ENCODE measurements around the gene GALNT9. TPM values are rescaled to one million over a fixed set of nuclear protein-coding genes. Genes with fewer than 3 reads are reported as not detected.

GALNT9 gene
- total RNA-seq, 2 donors from 2014 or later: 0.34 TPM; not detected in 1

DNA sequence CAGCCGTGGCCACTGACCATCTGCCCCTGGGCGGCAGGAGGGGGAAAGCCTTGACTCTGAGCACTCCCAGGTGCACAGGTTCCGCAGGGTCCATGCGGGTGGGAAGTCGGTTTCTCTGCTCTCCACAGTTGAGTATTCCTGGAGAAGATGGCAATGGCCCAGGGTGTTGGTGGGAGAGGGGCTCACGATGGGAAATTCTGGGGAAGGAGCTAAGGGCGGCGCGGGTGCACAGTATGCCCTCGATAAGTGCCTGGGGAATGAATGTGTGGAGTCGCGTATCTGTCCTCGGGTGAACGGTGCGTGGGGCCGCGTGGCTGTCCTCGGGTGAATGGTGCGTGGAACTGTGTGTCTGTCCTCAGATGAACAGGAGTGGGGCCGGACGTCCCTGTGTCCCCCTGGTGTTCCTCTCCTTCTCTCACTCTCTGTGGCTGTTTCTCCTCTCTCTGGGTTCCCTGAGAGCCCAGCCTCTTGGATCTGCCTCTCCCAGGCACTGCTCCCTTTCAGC is 147.1 kb downstream of the GALNT9 start:
- no peak overlapping the region for H3K27ac Mint-ChIP-seq

DNA sequence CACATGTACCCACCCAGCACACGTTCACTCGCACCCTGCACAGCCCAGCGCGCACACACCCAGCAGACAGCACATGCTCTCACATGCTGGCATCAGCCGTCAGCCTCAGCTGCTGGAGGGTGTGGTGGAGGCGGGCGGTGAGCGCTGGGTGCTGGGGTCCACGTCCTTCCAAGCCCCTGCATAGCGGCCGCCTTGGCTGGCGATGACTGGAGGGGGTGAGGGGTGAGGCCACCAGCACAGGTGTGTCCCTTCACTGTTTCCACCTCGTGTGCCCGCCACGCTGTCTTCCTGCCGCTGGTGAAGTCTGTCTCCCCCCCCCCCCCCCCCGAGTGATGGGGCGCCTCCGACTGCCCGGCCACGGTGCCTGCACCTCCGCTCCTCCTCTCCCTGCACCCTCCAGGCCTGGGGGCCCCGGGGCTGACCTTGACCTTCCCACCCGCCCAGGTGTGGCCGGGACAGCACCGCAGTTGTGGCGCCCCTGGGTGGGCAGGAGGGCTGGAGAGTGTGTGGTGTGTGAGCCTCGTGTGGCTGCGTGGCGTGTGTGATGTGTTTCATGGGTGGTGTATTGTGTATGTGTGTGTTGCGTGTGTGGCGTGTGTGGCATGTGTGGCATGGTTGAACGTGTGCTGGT is 147.7 kb downstream of the GALNT9 start:
- no peak for ATAC-seq (replicated peaks)
- peaks cover 21% of the 10 kb centered on the region for H3K4me1 Mint-ChIP-seq

More for the DNA sequence above, 147.1 kb downstream of the GALNT9 start:
- H3K27me3 Mint-ChIP-seq: no peaks in the 10 kb centered on the region
- no peak for ATAC-seq (replicated peaks)
- no peaks in the 10 kb centered on the region for H3K9me3 Mint-ChIP-seq
- H3K36me3 Mint-ChIP-seq (ENCODE audit: low read depth): no peaks in the 10 kb centered on the region
- no peak overlapping the region for H3K4me3 Mint-ChIP-seq
- peaks cover 21% of the 10 kb centered on the region for H3K4me1 Mint-ChIP-seq

DNA sequence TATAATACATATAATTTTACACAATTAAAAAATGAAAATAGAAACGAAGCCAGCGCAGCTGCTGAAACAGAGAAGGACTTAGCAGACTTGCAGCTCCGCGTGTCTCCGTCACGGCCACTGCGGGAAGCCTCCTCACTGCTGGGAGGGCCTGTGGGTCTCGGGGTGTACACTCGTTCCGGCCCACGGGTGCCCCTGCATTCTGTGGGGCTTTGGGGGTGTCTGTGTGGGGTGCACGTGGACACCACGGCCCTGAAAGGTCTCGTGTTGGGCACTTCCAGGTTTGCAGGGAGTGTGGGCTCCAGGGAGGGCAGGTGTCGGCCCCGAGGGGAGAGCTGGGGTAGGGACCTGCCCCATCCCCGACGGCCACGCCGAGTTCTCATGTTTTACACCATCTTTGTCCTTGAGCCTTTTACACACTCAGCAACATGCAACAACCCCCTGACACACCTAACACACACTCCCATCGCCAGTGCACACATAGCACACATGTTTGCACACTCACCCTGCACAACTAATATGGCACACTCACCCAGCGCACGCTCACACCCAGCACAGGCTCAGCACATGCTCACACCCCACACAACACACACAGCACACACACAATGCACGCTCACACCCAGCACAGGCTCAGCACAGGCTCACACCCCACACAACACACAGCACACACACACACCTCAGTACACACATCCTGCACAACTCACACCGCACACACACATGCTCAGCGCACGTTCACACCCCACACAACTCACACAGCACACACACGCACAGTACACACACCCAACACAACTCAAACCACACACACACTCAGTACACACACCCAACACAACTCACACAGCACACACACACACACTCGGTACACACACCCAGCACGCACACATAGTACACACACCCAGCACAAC is 148.5 kb downstream of the GALNT9 start:
- Mint-ChIP-seq H3K4me3 (no peak overlapping the region), H3K27me3 (no peaks in the 10 kb centered on the region), H3K27ac (peak overlapping the region; percentile 5), H3K9me3 (no peaks in the 10 kb centered on the region), H3K4me1 (peaks cover 19% of the 10 kb centered on the region), H3K36me3 (ENCODE audit: low read depth) (no peaks in the 10 kb centered on the region)
- no peak for ATAC-seq (replicated peaks)

More for the DNA sequence above, 147.7 kb downstream of the GALNT9 start:
- H3K36me3 Mint-ChIP-seq (ENCODE audit: low read depth): no peaks in the 10 kb centered on the region
- no peaks in the 10 kb centered on the region for H3K9me3 Mint-ChIP-seq
- H3K27ac Mint-ChIP-seq: peak overlapping the region; percentile 5
- no peak overlapping the region for H3K4me3 Mint-ChIP-seq
- no peaks in the 10 kb centered on the region for H3K27me3 Mint-ChIP-seq

DNA sequence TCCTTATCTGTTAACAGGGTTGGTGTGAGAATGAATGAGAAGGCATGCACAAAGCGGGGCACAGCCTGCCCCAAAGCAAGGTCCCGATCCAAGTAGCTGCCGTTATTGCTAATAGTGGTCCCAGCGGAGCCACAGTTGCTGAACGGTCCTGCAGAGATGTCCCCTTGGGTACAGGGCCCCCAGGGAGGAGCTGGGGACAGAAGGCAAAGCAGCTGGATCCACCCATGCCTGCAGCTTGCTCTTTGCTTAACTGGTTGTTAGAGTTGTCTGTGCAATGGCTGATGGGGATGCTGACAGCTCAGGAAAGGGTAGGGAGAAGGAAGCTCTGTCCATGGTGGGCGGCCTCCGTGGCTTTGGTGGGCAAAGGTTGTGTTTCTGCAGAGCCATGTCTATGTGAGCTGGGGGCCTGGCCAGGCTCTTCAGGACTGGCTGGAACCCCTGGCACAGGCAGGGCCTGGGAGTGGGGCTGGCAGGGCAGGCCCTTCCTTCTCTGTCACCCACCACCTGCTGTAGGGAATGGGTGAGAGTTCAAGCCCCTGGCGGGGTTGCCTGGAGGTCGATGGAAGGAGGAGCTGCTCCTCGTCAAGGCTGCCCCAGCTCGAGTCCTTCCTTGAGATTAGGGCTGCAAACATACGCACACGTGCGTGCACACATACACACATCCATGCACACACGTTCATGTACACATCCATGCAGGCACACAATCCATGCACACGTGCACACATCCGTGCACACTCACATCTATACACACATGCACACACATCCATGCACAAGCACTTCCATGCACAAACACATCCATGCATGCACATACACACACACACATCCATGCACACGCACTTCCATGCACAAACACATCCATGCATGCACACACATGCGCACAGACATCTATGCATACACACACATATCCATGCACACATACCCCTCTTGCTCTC is 149.7 kb downstream of the GALNT9 start:
- no peak for ATAC-seq (replicated peaks)
- peak overlapping the region; percentile 76 for H3K4me3 Mint-ChIP-seq
- H3K36me3 Mint-ChIP-seq (ENCODE audit: low read depth): no peaks in the 10 kb centered on the region
- no peak overlapping the region for H3K27ac Mint-ChIP-seq
- H3K4me1 Mint-ChIP-seq: peaks cover 14% of the 10 kb centered on the region
- peaks cover 2% of the 10 kb centered on the region for H3K27me3 Mint-ChIP-seq
- H3K9me3 Mint-ChIP-seq: no peaks in the 10 kb centered on the region

DNA sequence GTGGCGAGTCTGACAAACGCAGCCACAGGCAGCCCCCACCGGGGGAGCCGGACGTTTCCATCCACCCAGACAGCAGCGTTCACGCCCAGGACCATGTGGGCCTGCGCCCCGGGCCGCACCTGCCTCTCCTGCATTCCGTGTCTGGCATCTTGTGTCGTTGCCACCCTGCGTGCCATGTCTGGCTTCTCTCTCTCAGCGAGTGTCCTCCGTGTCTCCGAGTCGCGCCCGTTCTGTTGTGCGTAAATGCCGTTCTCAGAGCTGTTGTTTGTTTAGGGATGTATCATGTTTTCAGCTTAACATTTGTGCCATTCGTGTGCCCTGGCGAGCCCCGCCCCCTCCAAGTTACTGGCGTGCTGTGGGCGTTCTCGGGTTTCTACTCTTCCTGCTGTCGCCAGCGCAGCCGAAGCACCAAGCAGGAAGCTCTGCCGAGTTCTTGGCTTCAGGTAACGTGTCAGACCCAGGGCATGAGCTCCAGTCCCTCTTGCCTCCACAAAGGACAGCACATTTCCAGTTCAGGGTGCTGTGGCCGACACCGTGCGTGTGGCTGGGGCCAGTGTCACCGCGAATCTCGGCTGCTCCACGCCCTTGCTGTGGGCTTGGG is 150.5 kb downstream of the GALNT9 start:
- Mint-ChIP-seq H3K27me3 (peaks cover 3% of the 10 kb centered on the region), H3K27ac (peak overlapping the region; percentile 31), H3K4me3 (peak overlapping the region; percentile 76), H3K36me3 (ENCODE audit: low read depth) (no peaks in the 10 kb centered on the region), H3K4me1 (peaks cover 14% of the 10 kb centered on the region), H3K9me3 (no peaks in the 10 kb centered on the region)
- peak; percentile 77 for ATAC-seq (replicated peaks)

DNA sequence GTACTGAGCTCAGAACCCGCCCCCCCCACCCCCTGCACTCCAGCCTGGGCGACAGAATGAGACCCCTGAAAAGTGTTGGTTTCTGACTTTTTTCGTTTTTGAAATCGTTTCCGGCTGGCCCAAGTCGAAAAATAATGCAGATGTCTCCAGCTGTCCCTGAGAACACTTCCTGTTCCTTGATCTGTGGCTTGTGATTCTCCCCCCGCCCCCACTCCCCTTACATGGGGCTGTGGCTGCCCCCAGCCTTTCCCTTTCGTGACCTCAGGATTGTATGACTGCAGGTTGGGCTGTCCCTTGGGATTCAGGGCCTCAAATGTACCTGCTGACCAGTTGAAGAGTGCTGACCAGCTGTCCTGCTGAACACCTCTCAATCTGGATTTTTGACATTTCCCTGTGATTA is 151.1 kb downstream of the GALNT9 start:
- H3K9me3 Mint-ChIP-seq: no peaks in the 10 kb centered on the region
- peak overlapping the region; percentile 31 for H3K27ac Mint-ChIP-seq
- peaks cover 3% of the 10 kb centered on the region for H3K27me3 Mint-ChIP-seq
- H3K4me3 Mint-ChIP-seq: peak overlapping the region; percentile 76
- peaks cover 14% of the 10 kb centered on the region for H3K4me1 Mint-ChIP-seq
- peak; percentile 36 for ATAC-seq (replicated peaks)
- H3K36me3 Mint-ChIP-seq (ENCODE audit: low read depth): no peaks in the 10 kb centered on the region

DNA sequence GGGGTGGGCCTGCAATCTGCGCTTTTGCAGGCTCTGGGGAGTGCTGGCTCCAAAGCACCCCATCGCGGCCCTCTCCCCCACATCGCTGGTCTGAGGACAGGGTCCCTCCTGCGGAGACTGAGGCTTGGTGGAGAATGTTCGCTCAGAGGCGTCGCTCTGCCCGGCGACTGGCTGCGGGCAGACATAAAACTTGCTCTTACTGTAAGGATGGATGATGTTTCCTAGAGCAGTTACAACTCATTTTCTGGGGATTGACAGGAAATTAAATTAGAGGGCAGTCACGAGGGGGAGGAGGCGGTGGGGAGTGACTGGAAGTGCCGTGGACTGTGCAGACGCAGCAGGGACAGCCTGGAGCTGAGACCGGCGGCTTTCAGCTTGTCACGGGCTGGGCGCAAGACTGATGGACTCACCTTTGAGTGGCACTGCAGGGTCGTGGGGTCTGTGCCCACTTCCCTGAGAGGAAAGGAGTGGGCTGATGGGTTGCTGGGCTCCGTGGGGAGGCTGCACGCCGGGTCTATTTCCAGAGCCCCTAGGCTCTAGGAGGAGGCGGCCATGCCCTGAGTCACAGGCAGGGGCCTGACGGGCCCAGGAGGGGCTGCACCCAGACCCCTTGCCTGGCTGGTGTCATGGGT is 152.4 kb downstream of the GALNT9 start:
- H3K27me3 Mint-ChIP-seq: peaks cover 3% of the 10 kb centered on the region
- no peaks in the 10 kb centered on the region for H3K36me3 Mint-ChIP-seq (ENCODE audit: low read depth)
- H3K4me1 Mint-ChIP-seq: peaks cover 14% of the 10 kb centered on the region
- no peak overlapping the region for H3K4me3 Mint-ChIP-seq
- no peaks in the 10 kb centered on the region for H3K9me3 Mint-ChIP-seq
- no peak for ATAC-seq (replicated peaks)
- no peak overlapping the region for H3K27ac Mint-ChIP-seq

DNA sequence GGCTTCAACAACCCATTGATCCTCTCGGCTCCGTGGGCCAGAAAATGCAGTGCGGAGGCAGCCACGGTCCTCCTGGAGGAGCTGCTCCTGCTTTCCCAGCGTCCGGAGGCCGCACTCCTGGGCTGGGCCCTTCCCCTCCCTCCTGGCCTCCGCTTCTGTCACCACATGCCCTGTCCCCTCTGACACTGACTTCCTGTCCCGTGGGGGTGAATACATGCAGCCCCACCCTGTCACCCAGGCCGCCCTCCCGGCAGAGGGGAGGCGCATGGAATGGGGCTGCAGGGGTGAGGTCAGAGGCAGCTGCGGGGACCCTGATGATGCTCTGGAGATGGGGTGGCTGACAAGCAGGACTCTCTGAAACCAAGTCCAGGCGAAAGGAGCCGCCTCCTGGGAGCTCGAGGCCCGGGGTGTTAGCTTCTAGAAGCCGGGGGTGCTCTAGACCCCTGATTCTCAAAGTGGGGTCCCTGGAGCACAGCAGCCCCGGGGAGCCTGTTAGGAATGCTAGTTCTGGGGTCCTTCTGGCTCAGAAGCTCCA is 152.9 kb downstream of the GALNT9 start:
- Mint-ChIP-seq H3K4me1 (peaks cover 14% of the 10 kb centered on the region), H3K27ac (no peak overlapping the region), H3K27me3 (peaks cover 3% of the 10 kb centered on the region), H3K4me3 (no peak overlapping the region), H3K36me3 (ENCODE audit: low read depth) (no peaks in the 10 kb centered on the region), H3K9me3 (no peaks in the 10 kb centered on the region)
- ATAC-seq (replicated peaks): no peak

DNA sequence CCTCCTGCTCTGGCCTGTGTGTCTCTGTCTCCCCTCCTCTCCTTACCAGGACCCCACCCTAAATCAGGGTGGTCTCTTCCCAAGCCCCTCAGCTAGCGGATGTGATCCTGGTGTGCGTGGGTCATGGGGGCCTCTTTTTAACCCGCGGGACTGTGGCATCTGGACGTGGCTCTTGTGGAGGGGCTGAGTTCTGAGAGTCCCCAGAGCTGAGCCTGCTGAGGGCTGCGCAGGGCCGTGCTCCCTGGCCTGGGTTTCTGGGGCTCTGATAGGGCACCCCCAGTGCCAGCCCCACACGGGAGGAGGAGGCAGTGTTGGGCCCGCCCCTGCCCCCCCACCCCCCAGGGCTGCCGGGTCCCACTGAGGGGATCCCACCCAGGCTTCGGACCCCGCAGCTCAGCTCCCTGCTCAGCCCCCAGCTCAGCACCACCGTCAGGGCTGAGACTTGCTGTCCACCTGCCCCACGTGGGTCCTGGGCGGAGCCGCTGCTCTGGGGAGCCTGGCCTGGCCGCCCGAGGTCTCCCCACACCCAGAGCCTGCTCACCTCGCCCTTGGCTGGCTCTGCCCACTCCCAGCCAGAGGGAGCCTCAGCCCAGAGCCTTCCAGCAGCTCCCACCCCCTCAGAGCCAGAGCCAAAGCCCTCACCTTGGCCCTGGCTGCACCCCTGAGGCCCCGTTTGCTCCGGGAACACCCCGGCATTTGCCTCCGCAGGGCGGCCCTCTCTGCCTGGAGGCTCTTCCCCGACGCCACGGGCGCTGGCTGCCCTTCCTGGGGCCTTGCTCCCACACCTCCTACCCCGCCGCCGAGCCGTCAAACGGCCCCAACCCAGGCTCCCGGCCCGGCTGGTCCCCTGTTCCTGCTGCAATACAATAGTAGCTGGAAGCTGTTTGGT is 153.6 kb downstream of the GALNT9 start:
- Mint-ChIP-seq H3K4me3 (no peak overlapping the region), H3K27ac (no peak overlapping the region), H3K9me3 (no peaks in the 10 kb centered on the region), H3K27me3 (peaks cover 3% of the 10 kb centered on the region), H3K36me3 (ENCODE audit: low read depth) (no peaks in the 10 kb centered on the region), H3K4me1 (peaks cover 9% of the 10 kb centered on the region)
- no peak for ATAC-seq (replicated peaks)

DNA sequence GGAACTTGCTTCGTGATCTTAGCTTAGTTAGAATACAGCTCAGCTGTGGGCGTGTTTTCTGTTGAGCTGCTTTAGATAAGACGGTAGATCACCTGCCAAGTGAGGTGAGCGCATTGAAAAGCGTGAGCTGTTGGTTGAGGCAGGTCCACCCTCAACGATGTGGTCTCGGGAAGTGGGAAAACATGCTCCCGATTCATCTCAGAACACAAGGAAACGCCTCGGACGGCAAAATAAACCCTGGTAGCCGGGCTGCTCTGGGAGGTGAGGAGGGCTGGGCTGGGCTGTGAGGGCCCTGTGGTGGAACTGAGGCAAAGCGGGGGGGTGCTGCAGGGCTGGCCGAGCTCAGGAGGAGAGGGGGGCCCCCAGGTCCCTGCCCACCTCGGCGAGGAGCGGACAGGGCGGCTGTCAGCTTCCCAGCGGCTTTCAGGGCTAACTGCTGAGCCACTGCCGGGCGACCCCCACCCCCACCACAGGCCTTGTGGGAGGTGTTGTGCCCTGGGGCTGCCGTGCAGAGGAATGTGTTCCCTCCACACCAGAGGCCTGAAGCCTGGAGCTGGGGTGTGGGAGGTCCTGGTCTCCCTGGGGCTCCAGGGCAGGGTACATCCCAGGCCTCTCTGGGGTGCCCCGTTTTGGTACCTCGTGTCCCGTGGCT is 154.4 kb downstream of the GALNT9 start:
- H3K4me1 Mint-ChIP-seq: peaks cover 9% of the 10 kb centered on the region
- no peaks in the 10 kb centered on the region for H3K36me3 Mint-ChIP-seq (ENCODE audit: low read depth)
- peaks cover 3% of the 10 kb centered on the region for H3K27me3 Mint-ChIP-seq
- H3K27ac Mint-ChIP-seq: no peak overlapping the region
- no peak for ATAC-seq (replicated peaks)
- H3K4me3 Mint-ChIP-seq: no peak overlapping the region
- H3K9me3 Mint-ChIP-seq: no peaks in the 10 kb centered on the region

DNA sequence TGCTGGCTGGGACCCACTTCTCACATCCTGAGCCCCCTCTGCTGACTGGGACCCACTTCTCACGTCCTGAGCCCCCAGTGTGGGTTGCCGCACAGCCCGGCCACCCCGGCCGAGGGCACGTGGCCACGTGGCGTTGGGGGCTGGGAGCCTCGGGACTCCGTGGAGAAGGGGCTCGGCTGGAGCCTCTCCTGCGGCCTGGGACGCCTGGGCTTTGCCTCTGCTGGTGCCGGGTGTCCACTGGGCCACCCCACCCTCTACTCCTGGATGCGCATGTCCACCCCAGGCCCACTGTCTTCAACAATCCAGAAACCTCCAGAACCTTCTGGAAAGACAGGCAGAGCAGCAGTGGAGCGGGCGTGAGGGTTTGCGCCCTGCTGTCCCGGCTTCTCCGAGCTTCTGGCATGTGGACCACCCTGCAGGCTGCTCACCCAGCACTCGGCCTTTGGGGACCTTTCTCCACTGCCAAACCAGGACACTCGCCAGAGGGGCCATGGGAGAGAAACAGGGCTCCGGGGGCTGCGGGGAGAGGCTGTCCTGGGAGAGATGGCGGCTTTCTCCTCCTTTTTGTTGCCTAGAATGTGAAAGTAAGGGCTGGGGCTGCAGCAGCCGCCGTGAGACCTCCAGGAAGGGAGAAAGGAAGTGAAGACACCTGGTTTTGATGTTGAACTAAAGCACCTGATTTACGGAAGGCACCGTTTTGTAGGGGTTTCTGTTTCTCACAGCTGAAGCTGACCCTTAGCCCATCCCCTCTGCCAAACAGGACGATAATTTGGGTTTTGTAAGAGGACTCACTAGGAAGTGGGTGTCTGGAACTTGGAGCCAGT is 155.2 kb downstream of the GALNT9 start:
- no peak overlapping the region for H3K4me3 Mint-ChIP-seq
- peaks cover 3% of the 10 kb centered on the region for H3K27me3 Mint-ChIP-seq
- H3K36me3 Mint-ChIP-seq (ENCODE audit: low read depth): no peaks in the 10 kb centered on the region
- no peak for ATAC-seq (replicated peaks)
- H3K9me3 Mint-ChIP-seq: no peaks in the 10 kb centered on the region
- H3K27ac Mint-ChIP-seq: no peak overlapping the region
- peaks cover 9% of the 10 kb centered on the region for H3K4me1 Mint-ChIP-seq

Measured in activated T-helper 17 cell treated with anti-CD3 and anti-CD28 coated beads, Interleukin-2, amount 50 U/mL, for 72 hours (primary cell).